ENCODE measurements around the gene ATP5MC3. TPM values are rescaled to one million over a fixed set of nuclear protein-coding genes. Genes with fewer than 3 reads are reported as not detected.

ATP5MC3 gene
- total RNA-seq, 1 experiment from 2014 or later = 287 TPM

- no peak overlapping the region for H3K27ac ChIP-seq (ENCODE audit: low read length)
- intact Hi-C loops (cut with micrococcal nuclease; ENCODE audit: unreplicated experiment) = no loop called here
- H3K4me1 ChIP-seq (ENCODE audit: control insufficient read depth, insufficient read depth, low read length) = no peaks in the 10 kb centered on the region
- TF ChIP-seq SIN3A (IDR thresholded peaks at IDR 0.05; ENCODE audit: borderline replicate concordance, insufficient read depth, low read depth, low read length) (no peak), TCF7L2 (IDR thresholded peaks at IDR 0.05; ENCODE audit: low read depth, low read length) (no peak), POLR2AphosphoS5 (IDR thresholded peaks at IDR 0.05; ENCODE audit: low read depth, low read length) (no peak), CTCF (IDR thresholded peaks at IDR 0.05) (no peak), REST (IDR thresholded peaks at IDR 0.05; ENCODE audit: insufficient read depth in 1 of 2, low read depth in 2 of 2, low read length in 1 of 2) (no peak)
- ATAC-seq = no peak
- DNase-seq (ENCODE audit: low read depth, low spot score) = no peak
- in situ Hi-C loops (cut with HindIII; ENCODE audit: low pct_unique_long_range_greater_than_20kb, low sequenced_read_pairs) = no loop called here
- H3K27me3 ChIP-seq (ENCODE audit: control insufficient read depth, insufficient read depth, low read length) = no peaks in the 10 kb centered on the region; the same call in 1 of the 2 replicates
- CTCF ChIA-PET = no interaction called here
- H3K4me3 ChIP-seq (ENCODE audit: low read depth in 2 of 2, low read length in 2 of 2) = no peak overlapping the region
- BruUV-seq (replicated peaks) = no TSS peak
- H3K36me3 ChIP-seq (ENCODE audit: control insufficient read depth, insufficient read depth, low read length) = no peaks in the 10 kb centered on the region
- H3K9me3 ChIP-seq (ENCODE audit: control insufficient read depth, insufficient read depth, low read depth, low read length) = no peaks in the 10 kb centered on the region
- POLR2A ChIA-PET = no interaction called here
These were observed 13.5 kb upstream of the ATP5MC3 start for GRCh38 chr2:175195012-175195411.

GRCh38 chr2:175188761-175189160 is 7.3 kb upstream of the ATP5MC3 start:
- in situ Hi-C loops (cut with HindIII; ENCODE audit: low pct_unique_long_range_greater_than_20kb, low sequenced_read_pairs) (no loop called here), intact Hi-C loops (cut with micrococcal nuclease; ENCODE audit: unreplicated experiment) (no loop called here)
- ChIA-PET CTCF (no interaction called here), POLR2A (no interaction called here)
- no peak overlapping the region for H3K4me3 ChIP-seq (ENCODE audit: low read depth in 2 of 2, low read length in 2 of 2)
- TF ChIP-seq REST (IDR thresholded peaks at IDR 0.05; ENCODE audit: insufficient read depth in 1 of 2, low read depth in 2 of 2, low read length in 1 of 2) (no peak), SIN3A (IDR thresholded peaks at IDR 0.05; ENCODE audit: borderline replicate concordance, insufficient read depth, low read depth, low read length) (no peak), CTCF (IDR thresholded peaks at IDR 0.05) (no peak), POLR2AphosphoS5 (IDR thresholded peaks at IDR 0.05; ENCODE audit: low read depth, low read length) (no peak), TCF7L2 (IDR thresholded peaks at IDR 0.05; ENCODE audit: low read depth, low read length) (no peak)
- H3K36me3 ChIP-seq (ENCODE audit: control insufficient read depth, insufficient read depth, low read length) = no peaks in the 10 kb centered on the region
- ATAC-seq = no peak
- no peak overlapping the region for H3K27ac ChIP-seq (ENCODE audit: low read length)
- H3K4me1 ChIP-seq (ENCODE audit: control insufficient read depth, insufficient read depth, low read length) = no peaks in the 10 kb centered on the region
- no peaks in the 10 kb centered on the region for H3K9me3 ChIP-seq (ENCODE audit: control insufficient read depth, insufficient read depth, low read depth, low read length)
- H3K27me3 ChIP-seq (ENCODE audit: control insufficient read depth, insufficient read depth, low read length) = no peaks in the 10 kb centered on the region
- no TSS peak for BruUV-seq (replicated peaks)
- no peak for DNase-seq (ENCODE audit: low read depth, low spot score)
